Stimulated activated CD4-positive, alpha-beta T cell treated with anti-CD3 and anti-CD28 coated beads, Interleukin-1b, Interleukin-23, amount 100 ng/mL, for 4 hours (primary cell): ENCODE results near the gene ABCB1.
"Not testable (repeated sequence)": the region's sequence is repeated elsewhere in the genome, so short reads cannot be mapped to it uniquely, and the experiment has no call there.

Experiments
- DNase-seq, 2 donors: peaks; one replicate each; pipeline ENCODE4 v3.0.0-alpha.2; 2020; ENCODE audit warnings: low read depth in 2 of 2

Gene ABCB1

DNA sequence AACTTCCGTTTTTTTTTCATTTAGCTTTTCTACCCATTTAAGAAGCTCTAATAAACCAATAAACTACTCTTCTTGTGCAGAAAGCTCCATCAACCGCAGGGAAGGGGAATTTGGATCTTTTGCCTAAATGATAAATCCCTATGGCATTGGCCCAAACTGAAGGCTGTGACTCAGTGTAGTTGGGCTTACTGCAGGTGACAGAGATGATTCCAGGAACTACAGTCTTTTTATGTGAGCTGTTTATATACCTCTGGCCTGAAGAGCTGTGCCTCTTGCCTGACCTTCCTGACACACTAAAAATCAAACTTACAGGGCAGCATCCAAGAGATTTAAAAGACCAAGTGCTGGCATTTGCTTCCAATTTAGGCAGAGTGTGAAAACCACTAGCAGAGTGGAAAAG, 25.2 kb downstream of the ABCB1 start:
- DNase-seq, result no peak

DNA sequence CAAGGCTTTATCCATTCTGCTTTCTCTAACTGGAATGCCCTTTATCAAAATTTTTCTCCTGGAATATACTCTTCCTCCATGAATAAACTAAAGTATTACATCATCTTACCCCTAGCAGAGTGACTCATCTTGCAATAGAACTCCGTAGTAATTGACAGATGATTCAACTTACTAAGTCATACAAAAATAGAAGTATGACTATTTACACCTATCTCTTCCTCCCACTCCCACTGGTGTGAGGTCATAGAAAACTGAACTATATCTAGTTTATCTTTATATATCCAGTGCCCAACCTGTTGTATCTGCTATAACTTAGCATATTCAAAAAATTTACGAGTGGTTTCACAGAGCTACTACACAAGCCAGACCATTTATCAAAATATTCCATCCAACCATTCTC, 26.1 kb downstream of the ABCB1 start:
- DNase-seq, result no peak

DNA sequence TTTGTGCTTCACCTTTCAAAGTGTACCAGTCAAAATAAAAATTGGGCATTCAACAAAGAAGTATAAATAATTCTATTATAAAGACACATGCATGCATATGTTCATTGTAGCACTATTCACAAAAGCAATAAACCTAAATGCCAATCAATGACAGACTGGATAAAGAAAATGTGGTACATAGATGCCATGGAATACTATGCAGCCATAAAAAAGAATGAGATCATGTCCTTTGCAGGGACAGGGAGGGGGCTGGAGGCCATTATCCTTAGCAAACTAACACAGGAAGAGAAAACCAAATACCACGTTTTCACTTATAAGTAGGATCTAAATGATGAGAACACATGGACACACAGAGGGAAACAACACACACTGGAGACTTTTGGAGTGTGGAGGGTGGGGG, 28.2 kb downstream of the ABCB1 start:
- DNase-seq, result not testable (repeated sequence)

DNA sequence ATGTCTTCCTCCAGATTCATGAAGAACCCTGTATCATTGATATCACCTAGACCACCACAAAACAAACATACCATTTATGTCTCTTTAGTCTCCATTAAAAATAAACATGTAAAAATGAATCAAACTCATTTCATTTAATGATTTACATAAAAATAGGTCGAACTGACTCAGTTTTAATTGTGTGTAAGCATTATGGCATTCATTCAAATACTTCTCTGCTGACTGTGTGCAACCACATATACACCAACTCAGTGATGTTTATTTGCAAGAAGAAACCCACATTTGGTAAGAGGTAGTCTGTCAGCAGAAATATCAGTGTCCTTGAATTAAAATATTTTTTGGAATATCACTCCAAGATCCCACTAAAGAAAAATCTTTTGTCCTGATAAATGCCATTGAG, 30.5 kb downstream of the ABCB1 start:
- DNase-seq, result no peak

DNA sequence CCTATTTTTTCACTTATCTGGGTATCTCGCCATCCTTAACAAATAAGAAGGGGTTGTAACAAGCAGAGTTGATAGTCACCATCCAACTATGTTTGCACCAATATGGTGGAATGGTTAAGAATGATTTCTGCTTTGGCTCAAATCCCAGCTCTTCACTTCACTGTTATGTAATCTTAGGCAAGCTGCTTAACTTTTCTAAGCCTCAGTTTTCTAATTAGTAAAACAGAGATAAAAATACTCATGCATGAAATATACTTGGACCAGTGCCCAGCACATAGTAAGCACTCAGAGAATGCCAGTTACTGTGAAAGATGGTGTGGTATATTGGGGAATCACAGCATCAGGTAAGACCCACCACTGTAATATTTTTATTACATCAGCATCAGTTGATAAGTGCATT, 33.6 kb downstream of the ABCB1 start:
- no peak for DNase-seq

DNA sequence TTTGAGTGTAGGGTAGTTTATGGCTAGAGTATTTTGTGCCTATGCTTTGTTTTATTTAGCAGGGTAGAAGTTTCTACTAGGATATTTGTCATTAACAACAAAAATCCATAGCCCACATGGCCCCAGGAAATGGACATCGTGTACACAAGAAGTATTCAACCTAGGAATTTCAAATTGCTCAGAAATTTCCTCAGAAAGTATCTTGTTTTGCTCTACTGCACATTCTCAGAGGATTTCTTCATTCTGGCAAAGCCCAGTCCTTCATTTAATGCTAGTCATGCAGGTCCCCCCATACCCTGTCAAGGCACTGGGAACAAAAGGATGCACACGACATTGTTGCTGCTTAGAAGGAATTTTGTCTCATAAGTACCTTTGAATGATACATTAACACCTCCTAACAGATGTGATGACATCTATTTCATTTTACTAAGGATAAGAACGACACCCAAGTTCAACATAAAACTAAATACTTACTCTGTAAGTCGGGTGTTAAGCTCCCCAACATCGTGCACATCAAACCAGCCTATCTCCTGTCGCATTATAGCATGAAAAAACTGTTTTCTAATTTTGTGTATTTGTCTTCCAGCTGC, 34.3 kb downstream of the ABCB1 start:
- no peak for DNase-seq

DNA sequence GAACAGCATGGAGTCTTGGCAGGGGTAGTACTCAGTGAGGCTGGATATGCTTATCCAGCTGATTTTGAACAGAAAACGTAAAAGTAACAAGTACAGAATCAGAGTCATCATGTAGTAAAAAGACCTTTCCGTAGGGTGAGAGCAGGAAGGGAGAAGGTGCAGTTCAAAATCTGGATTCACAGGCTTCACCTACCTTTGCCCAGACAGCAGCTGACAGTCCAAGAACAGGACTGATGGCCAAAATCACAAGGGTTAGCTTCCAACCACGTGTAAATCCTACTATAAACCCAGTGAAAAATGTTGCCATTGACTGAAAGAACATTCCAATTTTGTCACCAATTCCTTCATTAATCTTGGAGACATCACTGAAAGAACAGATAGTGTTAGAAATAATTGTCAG, 34.8 kb downstream of the ABCB1 start:
- no peak for DNase-seq

DNA sequence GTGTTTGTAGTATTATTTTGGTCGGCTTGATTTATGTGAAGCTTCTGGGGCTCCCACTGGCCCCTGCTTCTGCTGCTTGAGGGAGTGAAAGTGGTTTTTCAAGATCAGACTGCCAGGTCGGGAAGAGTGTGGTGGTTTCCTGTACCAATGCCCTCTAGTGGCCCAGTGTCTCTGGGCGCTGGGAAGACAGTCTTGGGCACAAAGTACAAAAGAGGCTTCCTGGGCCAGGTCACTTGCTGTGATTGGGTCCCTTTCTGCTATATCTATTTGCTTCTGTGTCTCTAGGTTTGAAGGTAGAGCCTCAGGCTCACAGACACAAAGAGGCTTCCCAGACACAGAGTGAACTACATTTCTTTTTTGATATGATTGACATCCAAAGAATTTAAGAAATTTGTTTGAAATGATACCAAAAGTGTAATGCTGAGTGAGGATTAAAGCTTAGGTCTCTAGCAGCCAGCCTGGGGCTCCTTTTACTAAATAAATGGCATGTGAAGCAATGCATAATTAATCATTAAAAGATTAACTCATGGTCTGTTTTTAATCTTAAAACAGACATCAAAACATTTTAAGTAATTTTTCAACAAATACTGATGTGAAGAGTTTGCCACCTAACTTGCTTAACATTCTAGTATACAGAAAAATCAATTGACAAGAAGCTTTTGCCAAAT, 36.3 kb downstream of the ABCB1 start:
- no peak for DNase-seq

DNA sequence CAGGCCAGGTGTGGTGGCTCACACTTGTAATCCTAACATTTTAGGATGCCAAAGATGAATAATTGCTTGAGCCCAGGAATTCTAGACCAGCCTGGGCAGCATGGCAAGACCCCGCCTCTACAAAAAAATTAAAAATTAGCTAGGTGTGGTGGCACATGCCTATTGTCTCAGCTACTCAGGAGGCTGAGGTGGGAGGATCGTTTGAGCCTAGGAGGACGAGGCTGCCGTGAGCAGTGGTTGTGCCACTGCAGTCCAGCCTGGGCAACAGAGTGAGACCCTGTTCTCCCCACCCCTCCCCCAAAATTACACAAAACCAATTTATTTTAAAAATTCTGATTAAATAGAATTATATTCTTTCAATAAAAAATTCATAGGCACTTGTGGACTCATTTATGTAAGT, 39.0 kb downstream of the ABCB1 start:
- no peak for DNase-seq

DNA sequence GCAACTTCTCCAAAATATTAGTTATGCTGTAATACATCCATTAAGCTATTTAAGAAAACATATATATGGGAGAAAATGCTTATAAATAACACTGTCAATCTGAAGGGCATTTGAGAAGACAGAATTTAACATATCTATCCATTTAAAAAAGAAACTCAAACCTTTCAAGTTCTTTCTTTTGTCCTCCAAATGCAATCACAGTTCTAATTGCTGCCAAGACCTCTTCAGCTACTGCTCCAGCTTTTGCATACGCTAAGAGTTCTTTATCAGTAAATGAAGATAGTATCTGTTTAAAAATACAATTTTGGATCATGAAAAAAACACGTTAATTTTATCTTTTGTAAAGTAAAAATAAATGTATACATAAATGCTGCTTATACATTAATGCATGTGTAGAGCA, 39.6 kb downstream of the ABCB1 start:
- no peak for DNase-seq

DNA sequence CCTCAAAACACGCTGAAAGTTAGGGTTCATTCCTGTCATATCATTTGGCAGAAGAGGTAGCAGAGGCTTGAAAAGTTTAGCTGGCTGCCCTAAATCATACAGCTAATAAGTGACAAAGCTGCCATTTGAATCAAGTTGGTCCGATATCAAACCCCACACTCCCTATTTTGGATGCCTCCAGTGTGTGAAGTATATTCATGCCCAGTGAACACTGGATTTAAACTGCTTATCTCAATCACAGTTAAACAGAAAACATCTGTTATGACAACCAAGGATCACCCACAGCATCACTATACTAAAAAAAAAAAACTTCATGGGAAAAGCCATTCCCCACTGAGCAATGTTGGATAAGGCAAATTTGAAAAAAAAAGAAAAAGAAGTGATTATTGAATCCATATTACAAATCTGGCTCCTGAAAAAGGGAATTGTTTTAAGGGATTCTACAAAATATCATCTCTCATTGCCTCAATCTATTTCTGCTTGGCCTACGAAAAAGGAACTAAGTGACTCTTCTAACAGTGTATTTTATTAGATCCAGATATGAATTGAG, 48.3 kb downstream of the ABCB1 start:
- no peak for DNase-seq

DNA sequence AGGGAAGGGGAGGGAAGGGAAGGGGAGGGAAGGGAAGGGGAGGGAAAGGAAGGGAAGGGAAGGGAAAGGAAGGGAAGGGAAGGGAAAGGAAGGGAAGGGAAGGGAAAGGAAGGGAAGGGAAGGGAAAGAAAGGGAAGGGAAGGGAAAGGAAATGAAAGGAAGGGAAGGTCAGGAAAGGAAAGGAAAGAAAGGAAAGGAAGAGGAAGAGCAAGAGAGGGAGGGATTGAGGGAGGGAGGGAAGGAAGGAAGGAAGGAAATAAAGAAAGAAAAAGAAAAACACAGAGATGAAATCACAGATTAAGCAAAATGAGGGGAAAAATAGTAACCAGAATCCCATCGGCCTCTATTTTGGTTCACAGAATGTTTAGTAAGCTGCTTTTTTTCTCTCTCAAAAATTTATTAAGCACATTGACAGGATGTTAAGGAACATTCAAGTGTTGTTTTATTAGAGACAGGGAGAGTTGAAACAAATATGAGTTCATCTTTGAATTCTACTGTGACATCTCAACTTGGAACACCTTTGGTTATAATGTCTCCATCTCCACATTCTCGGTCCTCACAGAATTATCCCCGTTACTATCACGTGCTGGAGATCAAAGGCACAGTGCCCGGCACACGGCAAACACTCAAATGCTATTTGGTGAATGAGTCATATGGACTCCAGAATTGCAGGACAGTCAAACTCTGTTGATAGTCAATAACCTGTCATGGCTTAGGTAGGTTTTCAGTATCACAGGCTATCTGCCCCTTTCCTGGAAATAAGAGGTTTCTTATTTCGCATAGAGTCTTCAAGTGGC, 52.4 kb downstream of the ABCB1 start:
- no peak for DNase-seq

DNA sequence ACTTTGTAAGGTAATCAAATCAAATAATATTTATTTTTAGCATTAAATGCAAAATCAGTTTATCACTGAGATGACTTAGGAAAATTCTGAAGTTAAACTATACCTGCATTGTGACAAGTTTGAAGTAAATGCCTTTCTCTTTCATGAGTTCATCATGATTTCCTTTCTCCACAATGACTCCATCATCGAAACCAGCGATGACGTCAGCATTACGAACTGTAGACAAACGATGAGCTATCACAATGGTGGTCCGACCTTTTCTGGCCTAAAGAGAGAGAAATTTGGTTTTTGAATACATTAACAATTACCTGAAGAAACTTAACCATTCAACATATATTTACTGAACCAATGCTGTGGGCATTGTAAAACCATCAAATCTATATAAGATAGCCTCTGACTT, 54.9 kb downstream of the ABCB1 start:
- DNase-seq, result no peak

DNA sequence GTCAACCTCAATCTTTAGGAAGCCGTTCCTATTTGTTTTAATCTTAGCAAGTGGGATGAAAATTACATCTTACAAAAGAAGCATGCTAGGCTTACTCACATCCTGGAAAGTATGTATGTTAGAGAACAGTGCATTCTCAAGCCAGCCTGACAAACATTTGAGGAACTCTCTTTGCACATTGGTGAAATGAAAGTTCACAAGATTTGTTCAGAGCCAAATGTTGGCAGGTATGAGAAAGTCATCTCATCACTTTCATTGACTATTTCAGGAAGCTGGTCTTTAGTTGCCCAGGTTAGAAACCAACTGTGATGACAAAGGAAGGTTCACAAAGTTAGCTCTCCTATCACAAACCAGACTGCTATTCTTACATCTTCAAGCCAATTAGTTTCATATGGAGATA, 57.1 kb downstream of the ABCB1 start:
- DNase-seq, result no peak

DNA sequence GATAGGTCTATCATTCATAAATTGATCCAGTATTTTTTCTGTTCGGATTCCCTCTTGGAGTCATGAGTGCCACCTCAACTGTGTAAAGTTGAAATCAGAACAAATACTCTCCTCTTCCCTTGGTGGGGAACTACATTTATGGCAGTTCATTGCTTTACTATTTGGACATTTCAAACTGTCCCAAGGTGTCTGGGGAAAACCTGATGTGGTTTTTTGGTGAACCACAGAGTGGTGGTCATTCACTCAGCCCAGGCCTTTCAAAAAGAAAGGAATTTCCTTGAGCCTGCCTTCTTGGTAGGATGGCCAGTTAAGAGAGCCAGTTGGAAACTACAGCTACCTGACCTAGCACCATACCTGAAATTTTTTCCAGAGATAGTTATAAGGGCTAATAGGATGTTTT, 59.0 kb downstream of the ABCB1 start:
- no peak for DNase-seq

DNA sequence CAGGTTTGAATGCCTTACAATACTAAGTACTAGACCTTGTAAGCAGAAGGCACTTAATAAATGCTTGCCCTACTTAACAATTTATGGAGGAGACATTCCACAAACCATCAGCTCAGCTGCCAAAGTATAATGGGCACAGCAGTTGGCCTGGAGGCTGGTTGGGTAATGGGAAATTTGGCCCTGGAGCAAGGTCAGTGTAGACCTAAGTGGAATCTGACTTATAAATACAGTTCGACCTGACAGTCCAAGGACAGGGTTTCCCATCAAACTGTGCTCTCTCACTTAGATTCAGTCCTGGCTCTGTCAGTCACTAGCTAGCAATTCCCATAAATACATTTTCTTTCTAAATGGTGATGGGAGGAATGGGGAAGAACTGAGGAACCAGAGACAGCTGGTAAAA, 62.6 kb downstream of the ABCB1 start:
- no peak for DNase-seq

DNA sequence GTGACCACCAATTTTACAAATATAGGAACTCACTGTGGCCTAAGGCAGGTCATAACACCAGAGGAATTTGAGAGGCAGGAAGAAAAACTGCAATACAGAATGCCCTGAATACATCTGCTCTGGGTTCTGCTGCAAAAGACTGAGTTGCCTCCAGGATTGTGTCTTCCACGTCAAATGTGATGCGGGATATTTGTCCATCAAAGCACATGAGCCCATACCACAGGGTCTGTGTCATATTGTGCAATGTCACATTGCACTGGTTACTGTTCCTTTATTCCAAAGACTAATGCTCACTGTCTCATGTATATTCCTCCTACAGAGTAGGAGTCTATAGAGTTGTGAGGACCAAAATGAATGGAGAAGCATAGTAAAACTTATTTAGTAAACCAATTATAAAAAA, 66.6 kb downstream of the ABCB1 start:
- DNase-seq, result no peak

DNA sequence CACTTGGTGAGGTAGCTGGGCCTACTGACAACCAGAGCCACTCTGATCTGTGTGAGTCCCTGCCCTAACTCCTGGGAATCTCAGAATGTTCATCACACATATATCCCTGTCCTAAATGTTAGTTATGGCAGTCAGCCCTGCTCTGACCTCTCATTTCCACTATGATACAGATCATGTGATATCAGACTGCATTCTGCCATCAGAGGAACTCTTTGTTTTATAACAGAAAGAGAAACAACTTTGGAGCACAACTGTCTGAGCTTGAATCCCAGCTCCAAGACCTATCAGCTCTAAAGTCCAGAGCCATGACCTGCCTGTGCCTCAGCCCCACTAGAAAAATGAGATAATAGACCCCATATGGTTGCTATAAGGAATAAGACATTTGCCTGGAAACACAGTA, 70.6 kb downstream of the ABCB1 start:
- no peak for DNase-seq

DNA sequence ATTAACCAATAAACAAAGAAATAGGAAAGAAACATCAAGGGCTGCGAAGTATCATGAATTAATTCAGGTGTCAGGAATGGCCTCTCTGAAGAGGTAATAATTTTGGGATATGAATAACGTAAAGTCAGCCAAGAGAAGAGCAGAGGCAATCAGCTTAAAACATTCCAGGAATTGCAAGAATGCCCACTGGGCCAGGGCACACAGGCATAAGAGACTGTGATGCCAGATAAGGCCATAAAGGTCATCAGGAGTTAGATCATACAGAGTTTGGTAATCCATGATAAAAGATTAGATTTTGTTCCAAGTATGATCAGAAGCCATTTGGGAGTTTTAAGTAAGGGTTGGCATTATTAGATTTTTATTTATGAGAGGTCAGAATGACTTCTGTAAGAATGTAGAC, 72.0 kb downstream of the ABCB1 start:
- DNase-seq, result no peak

DNA sequence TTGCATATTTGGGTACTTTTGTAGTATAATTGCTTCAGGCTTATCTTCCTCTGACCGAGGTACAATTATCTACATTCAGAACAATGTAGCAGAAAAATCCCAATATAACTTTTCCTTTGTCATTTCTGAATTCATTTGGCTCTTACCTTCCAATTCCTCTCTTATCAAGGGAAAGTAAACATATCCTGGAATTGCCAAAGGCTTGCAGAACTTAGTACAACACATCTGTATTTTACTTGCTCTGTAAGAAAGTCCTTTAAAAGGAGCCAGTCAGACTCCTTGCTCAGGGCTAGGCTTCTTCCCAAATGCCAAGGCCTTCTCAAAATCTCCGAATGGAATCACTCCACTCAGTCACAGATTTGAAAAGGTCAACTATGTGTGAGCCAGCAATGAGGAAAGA, 81.9 kb downstream of the ABCB1 start:
- no peak for DNase-seq

DNA sequence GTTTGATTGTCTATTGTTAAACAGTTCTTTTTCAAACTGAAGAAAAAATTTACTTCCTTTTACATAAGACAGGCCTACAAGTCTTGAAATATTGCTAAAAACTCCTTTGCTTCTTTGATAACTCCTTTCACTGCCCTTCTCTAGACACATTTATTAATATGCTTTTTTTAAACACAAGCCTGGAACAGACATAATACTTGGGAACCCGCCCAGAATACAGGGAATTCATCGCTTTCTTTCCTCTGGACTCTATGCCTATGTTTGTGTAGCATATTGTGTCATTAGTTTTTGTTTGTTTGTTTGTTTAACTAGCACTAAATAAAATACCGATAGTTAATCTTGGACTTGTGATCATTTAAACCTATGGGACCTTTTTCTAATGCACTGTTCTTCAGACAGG, 82.8 kb downstream of the ABCB1 start:
- DNase-seq, result no peak

DNA sequence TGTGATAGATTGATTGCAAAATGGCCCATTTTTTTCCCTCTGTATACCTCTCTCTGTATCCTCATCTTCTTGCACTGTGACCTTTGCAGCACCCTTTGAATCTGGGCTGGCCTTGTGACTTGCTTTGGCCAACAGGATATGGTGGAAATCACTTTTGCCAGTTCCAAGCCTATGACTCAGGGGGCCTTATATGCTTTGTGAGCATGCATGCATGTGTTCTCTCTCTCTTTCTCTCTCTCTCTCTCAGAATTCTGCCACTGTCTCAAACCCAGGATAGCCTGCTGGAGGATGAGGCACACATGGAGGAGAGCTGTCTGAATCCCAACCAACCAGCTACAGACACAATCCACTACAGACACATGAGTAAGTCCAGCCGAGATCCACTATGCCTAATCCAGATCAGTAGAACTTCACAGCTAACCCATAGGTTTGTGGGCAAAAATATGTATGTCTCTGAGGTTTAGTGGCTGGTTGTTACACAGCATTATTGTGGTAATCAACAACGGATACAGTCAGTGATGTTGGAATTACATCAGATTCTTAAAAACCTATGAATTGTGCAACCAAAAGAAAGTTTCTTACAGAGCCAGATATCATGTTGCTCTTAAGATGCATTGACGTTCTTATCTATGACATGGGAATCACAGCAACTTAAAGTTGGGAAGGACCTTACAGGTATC, 83.4 kb downstream of the ABCB1 start:
- no peak for DNase-seq
